HEK293 (cell line): Measurements from ENCODE around the gene NPY.

Experiments
- CTCF ChIA-PET: fragments of 350-600 bp; formaldehyde crosslinking; extraction: SDS; loops from one replicate; lab custom pipeline; 2021; ENCODE audit warnings: antibody characterized with exemption; lab: Yijun Ruan, JAX
- POLR2A ChIA-PET: fragments of 300-600 bp; formaldehyde crosslinking; extraction: SDS; loops from one replicate; lab custom pipeline; 2020; ENCODE audit warnings: antibody characterized with exemption, inconsistent platforms; lab: Yijun Ruan, JAX
- H3K27ac ChIP-seq: fragments of 200-500 bp; sonication (Bioruptor generic); 2 replicates; pipeline ENCODE4 v1.5.1; 2014; ENCODE audit warnings: low read depth, low read length, control low read depth, inconsistent platforms; ENCODE audit errors: extremely low read depth
- H3K36me3 ChIP-seq, 2 experiments: fragments of 200-500 bp in 1 of 2; sonication (Bioruptor generic) in 1 of 2; 1 replicate in 1 of 2; 2 replicates in 1 of 2; pipeline ENCODE4 v1.5.1; 2014 to 2017; ENCODE audit warnings: inconsistent platforms in 2 of 2, low read length in 2 of 2; ENCODE audit not compliant: control insufficient read depth in 2 of 2, insufficient read depth in 1 of 2
- H3K4me1 ChIP-seq: fragments of 200-500 bp; sonication (Bioruptor generic); 2 replicates; pipeline ENCODE4 v1.5.1; 2014; ENCODE audit warnings: mild to moderate bottlenecking, low read length, inconsistent platforms; ENCODE audit not compliant: control insufficient read depth, insufficient read depth
- H3K4me3 ChIP-seq: 2 replicates; pipeline ENCODE4 v1.5.1; 2011; ENCODE audit warnings: low read depth, mild to moderate bottlenecking, control low read depth, low read length, moderate library complexity
- H3K9me3 ChIP-seq: fragments of 200-500 bp; sonication (Bioruptor generic); 2 replicates; pipeline ENCODE4 v1.5.1; 2014; ENCODE audit warnings: low read depth, low read length, inconsistent platforms; ENCODE audit not compliant: control insufficient read depth, insufficient read depth
- EGR2 ChIP-seq: fragments of 450-650 bp; formaldehyde crosslinking; IDR thresholded peaks from 2 replicates; pipeline ENCODE4 v1.5.1; 2016; ENCODE audit warnings: low read depth, missing biosample characterization, missing genetic modification characterization
- KLF9 ChIP-seq: fragments of 450-650 bp; formaldehyde crosslinking; IDR thresholded peaks from 2 replicates; pipeline ENCODE4 v1.5.1; 2016; ENCODE audit warnings: missing biosample characterization, missing genetic modification characterization, low read depth
- OSR2 ChIP-seq: fragments of 450-650 bp; formaldehyde crosslinking; IDR thresholded peaks from 2 replicates; pipeline ENCODE4 v1.5.1; 2016; ENCODE audit warnings: missing biosample characterization, missing genetic modification characterization
- ZBTB48 ChIP-seq: fragments of 450-650 bp; formaldehyde crosslinking; IDR thresholded peaks from 2 replicates; pipeline ENCODE4 v1.5.1; 2016; ENCODE audit warnings: missing biosample characterization, missing genetic modification characterization
- ZIC2 ChIP-seq: fragments of 450-650 bp; formaldehyde crosslinking; IDR thresholded peaks from 2 replicates; pipeline ENCODE4 v1.5.1; 2016; ENCODE audit warnings: missing biosample characterization, missing genetic modification characterization
- ZNF133 ChIP-seq: fragments of 450-650 bp; formaldehyde crosslinking; IDR thresholded peaks from 2 replicates; pipeline ENCODE4 v1.5.1; 2016; ENCODE audit warnings: missing biosample characterization, missing genetic modification characterization
- ZNF169 ChIP-seq: fragments of 450-650 bp; formaldehyde crosslinking; IDR thresholded peaks from 2 replicates; pipeline ENCODE4 v1.5.1; 2016; ENCODE audit warnings: missing biosample characterization, missing genetic modification characterization
- ZNF266 ChIP-seq: fragments of 450-650 bp; formaldehyde crosslinking; IDR thresholded peaks from 2 replicates; pipeline ENCODE4 v1.5.1; 2016; ENCODE audit warnings: missing biosample characterization, missing genetic modification characterization, low read depth
- ZNF280C ChIP-seq: fragments of 450-650 bp; formaldehyde crosslinking; IDR thresholded peaks from 2 replicates; pipeline ENCODE4 v1.5.1; 2016; ENCODE audit warnings: missing biosample characterization, missing genetic modification characterization
- ZNF335 ChIP-seq: fragments of 450-650 bp; formaldehyde crosslinking; conservative IDR thresholded peaks from 2 replicates; pipeline ENCODE4 v1.5.1; 2016; ENCODE audit warnings: missing biosample characterization, missing genetic modification characterization
- ZNF423 ChIP-seq: fragments of 450-650 bp; formaldehyde crosslinking; IDR thresholded peaks from 2 replicates; pipeline ENCODE4 v1.5.1; 2016; ENCODE audit warnings: missing biosample characterization, missing genetic modification characterization
- ZNF426 ChIP-seq: fragments of 450-650 bp; formaldehyde crosslinking; IDR thresholded peaks from 2 replicates; pipeline ENCODE4 v1.5.1; 2017; ENCODE audit warnings: missing biosample characterization, missing genetic modification characterization, mild to moderate bottlenecking, inconsistent platforms, moderate library complexity
- ZNF433 ChIP-seq: fragments of 450-650 bp; formaldehyde crosslinking; IDR thresholded peaks from 2 replicates; pipeline ENCODE4 v1.5.1; 2016; ENCODE audit warnings: missing biosample characterization, missing genetic modification characterization, low read depth
- ZNF501 ChIP-seq: fragments of 450-650 bp; formaldehyde crosslinking; IDR thresholded peaks from 2 replicates; pipeline ENCODE4 v1.5.1; 2016; ENCODE audit warnings: missing biosample characterization, missing genetic modification characterization
- ZNF544 ChIP-seq: fragments of 450-650 bp; formaldehyde crosslinking; IDR thresholded peaks from 2 replicates; pipeline ENCODE4 v1.5.0; 2017; ENCODE audit warnings: missing biosample characterization, missing genetic modification characterization
- ZNF561 ChIP-seq: fragments of 450-650 bp; IDR thresholded peaks from 2 replicates; pipeline ENCODE4 v1.5.1; 2018; ENCODE audit warnings: missing biosample characterization, missing genetic modification characterization, borderline replicate concordance
- ZNF660 ChIP-seq: fragments of 450-650 bp; IDR thresholded peaks from 2 replicates; pipeline ENCODE4 v1.5.1; 2018; ENCODE audit warnings: missing biosample characterization, mild to moderate bottlenecking, missing genetic modification characterization
- ZSCAN5A ChIP-seq: fragments of 450-650 bp; formaldehyde crosslinking; IDR thresholded peaks from 2 replicates; pipeline ENCODE4 v1.5.1; 2016; ENCODE audit warnings: missing biosample characterization, missing genetic modification characterization
- TF ChIP-seq, protein P1 (sequence below): fragments of 450-650 bp; formaldehyde crosslinking; IDR thresholded peaks from 2 replicates; pipeline ENCODE4 v1.5.1; 2016; ENCODE audit warnings: missing biosample characterization, missing genetic modification characterization
- TF ChIP-seq, protein P2 (sequence below): fragments of 450-650 bp; formaldehyde crosslinking; IDR thresholded peaks from 2 replicates; pipeline ENCODE4 v1.5.1; 2016; ENCODE audit warnings: missing biosample characterization, missing genetic modification characterization

NPY gene

GRCh38 chr7:24279512-24279911 lies 4.5 kb upstream of the NPY start (continued):
- TF ChIP-seq, protein P1, sequence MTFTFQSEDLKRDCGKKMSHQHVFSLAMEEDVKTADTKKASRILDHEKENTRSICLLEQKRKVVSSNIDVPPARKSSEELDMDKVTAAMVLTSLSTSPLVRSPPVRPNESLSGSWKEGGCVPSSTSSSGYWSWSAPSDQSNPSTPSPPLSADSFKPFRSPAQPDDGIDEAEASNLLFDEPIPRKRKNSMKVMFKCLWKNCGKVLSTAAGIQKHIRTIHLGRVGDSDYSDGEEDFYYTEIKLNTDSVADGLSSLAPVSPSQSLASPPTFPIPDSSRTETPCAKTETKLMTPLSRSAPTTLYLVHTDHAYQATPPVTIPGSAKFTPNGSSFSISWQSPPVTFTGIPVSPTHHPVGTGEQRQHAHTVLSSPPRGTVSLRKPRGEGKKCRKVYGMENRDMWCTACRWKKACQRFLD (tag by site-specific recombination) = no peak
- TF ChIP-seq ZNF660 (tag by site-specific recombination) = no peak

GRCh38 chr7:24283554-24283896 lies 465 bp upstream of the NPY start:
- Histone ChIP-seq H3K4me3 (peak overlapping the region; percentile 44), H3K36me3 (no peaks in the 10 kb centered on the region), H3K27ac (no peak overlapping the region), H3K4me1 (no peaks in the 10 kb centered on the region), H3K9me3 (no peaks in the 10 kb centered on the region)
- ChIA-PET POLR2A (no interaction called here), CTCF (interaction anchor here (0.7 kb wide), 1 partner anchor 55 kb away, joined by 3 read pairs; no protein-coding TSS in a partner anchor)
- TF ChIP-seq ZNF169 (tag by site-specific recombination) = no peak
- no peak for TF ChIP-seq ZNF433
- no peak for TF ChIP-seq ZNF501 (tag by site-specific recombination)
- no peak for TF ChIP-seq ZIC2 (tag by site-specific recombination)
- TF ChIP-seq, protein P2, sequence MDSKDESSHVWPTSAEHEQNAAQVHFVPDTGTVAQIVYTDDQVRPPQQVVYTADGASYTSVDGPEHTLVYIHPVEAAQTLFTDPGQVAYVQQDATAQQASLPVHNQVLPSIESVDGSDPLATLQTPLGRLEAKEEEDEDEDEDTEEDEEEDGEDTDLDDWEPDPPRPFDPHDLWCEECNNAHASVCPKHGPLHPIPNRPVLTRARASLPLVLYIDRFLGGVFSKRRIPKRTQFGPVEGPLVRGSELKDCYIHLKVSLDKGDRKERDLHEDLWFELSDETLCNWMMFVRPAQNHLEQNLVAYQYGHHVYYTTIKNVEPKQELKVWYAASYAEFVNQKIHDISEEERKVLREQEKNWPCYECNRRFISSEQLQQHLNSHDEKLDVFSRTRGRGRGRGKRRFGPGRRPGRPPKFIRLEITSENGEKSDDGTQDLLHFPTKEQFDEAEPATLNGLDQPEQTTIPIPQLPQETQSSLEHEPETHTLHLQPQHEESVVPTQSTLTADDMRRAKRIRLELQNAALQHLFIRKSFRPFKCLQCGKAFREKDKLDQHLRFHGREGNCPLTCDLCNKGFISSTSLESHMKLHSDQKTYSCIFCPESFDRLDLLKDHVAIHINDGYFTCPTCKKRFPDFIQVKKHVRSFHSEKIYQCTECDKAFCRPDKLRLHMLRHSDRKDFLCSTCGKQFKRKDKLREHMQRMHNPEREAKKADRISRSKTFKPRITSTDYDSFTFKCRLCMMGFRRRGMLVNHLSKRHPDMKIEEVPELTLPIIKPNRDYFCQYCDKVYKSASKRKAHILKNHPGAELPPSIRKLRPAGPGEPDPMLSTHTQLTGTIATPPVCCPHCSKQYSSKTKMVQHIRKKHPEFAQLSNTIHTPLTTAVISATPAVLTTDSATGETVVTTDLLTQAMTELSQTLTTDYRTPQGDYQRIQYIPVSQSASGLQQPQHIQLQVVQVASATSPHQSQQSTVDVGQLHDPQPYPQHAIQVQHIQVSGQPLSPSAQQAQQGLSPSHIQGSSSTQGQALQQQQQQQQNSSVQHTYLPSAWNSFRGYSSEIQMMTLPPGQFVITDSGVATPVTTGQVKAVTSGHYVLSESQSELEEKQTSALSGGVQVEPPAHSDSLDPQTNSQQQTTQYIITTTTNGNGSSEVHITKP (tag by site-specific recombination) = no peak
- no peak for TF ChIP-seq ZNF133 (tag by site-specific recombination)
- TF ChIP-seq ZSCAN5A = no peak
- TF ChIP-seq ZNF335 = no peak
- no peak for TF ChIP-seq OSR2
- no peak for TF ChIP-seq ZBTB48 (tag by site-specific recombination)
- TF ChIP-seq ZNF280C (tag by site-specific recombination) = no peak
- no peak for TF ChIP-seq ZNF426
- TF ChIP-seq ZNF266 (tag by site-specific recombination) = no peak
- no peak for TF ChIP-seq ZNF561 (tag by site-specific recombination)
- no peak for TF ChIP-seq ZNF423
- no peak for TF ChIP-seq ZNF544 (tag by site-specific recombination)
- no peak for TF ChIP-seq KLF9 (tag by site-specific recombination)
- no peak for TF ChIP-seq EGR2 (tag by site-specific recombination)
- TF ChIP-seq, all 188 proteins: peak for 0
